GM12892 (cell line): ENCODE results near the gene SOX18.

Experiments used
- POLR2A ChIP-seq: IDR thresholded peaks from 2 replicates; pipeline ENCODE4 v1.6.1; 2011; ENCODE audit warnings: low read depth, low read length, control low read depth
- TAF1 ChIP-seq: IDR thresholded peaks from 2 replicates; pipeline ENCODE4 v1.6.1; 2011; ENCODE audit warnings: low read depth, mild to moderate bottlenecking, control low read depth, low read length, borderline replicate concordance

DNA sequence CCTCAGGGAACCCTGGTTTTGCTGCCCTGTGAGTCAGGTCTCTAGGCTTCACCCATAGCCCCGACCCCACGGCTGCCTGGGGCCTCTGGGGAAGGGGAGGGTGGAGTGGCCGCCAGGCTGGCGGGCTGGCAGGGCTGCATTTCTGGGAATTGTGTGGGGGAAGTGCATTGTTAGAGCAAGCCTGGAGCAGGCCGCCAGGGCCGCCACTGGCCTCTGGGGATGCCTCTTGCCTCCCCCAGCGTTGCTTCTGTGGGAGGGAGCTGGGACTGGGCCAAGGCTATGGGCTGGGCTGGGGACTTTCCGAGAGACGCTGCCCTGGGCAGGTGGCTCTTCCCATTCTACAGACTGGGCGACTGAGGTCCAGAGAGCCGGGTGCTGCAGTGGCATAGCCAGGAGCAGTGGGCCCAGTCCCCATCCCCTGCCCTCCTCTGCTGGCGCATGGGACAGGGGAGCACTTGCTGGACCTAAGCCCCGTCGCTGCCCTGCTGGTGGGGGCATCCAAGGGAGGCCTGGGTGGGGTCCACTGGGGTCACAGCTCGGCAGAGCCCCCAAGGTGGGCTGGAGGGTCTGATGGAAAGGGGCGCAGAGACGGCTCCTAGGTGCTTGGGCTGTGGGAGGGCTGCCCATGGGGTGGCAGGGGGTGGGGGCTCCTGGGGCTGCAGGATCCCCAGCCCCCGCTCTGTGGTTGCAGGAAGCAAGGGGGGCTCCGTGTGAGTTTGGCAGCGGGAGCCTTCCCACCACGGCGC lies 6.6 kb upstream of the SOX18 start:
- TF ChIP-seq POLR2A (no peak), TAF1 (no peak)
